Naive thymus-derived CD4-positive, alpha-beta T cell (primary cell): ENCODE results near the gene ALKBH3. TPM values are rescaled to one million over a fixed set of nuclear protein-coding genes. Genes with fewer than 3 reads are reported as not detected.

ENCODE experiments used
- ATAC-seq: fragments of 150-1000 bp; cut with Tn5 transposase; 2 replicates; pipeline ENCODE4 v1.10.0; 2021; ENCODE audit warnings: mild to moderate bottlenecking, moderate library complexity
- CTCF ChIA-PET: fragments of 350-600 bp; sonication (Branson Sonifier 250); formaldehyde crosslinking; loops from one replicate; lab custom pipeline; 2021; ENCODE audit warnings: antibody characterized with exemption; lab: Charles Lee
- POLR2A ChIA-PET: fragments of 350-600 bp; sonication (Branson Sonifier 250); formaldehyde crosslinking; loops from one replicate; lab custom pipeline; 2021; ENCODE audit warnings: antibody characterized with exemption, inconsistent platforms; lab: Charles Lee
- DNase-seq, 9 donors: peaks; one replicate each; pipeline versions ENCODE4 v3.0.0 to v3.0.0-alpha.2; 2020 to 2022; ENCODE audit warnings: mixed read lengths in 1 of 9
- H3K27ac ChIP-seq: one replicate; pipeline ENCODE4 v1.7.0; 2013; ENCODE audit warnings: mild to moderate bottlenecking, low read depth, low read length, moderate library complexity
- H3K27me3 ChIP-seq, 2 donors: one replicate each; pipeline ENCODE4 v1.7.0; 2013; ENCODE audit warnings: low read length in 2 of 2, mild to moderate bottlenecking in 2 of 2, moderate library complexity in 2 of 2; ENCODE audit not compliant: control insufficient read depth in 2 of 2, insufficient read depth in 2 of 2
- H3K36me3 ChIP-seq, 3 experiments: 1 replicate in 2 of 3; 2 replicates in 1 of 3; pipeline ENCODE4 v1.7.0; 2013; ENCODE audit warnings: low read length in 3 of 3, mild to moderate bottlenecking in 3 of 3, moderate library complexity in 1 of 3; ENCODE audit not compliant: insufficient read depth in 3 of 3, control insufficient read depth in 2 of 3
- H3K4me1 ChIP-seq, 2 donors: one replicate each; pipeline ENCODE4 v1.7.0; 2013; ENCODE audit warnings: low read length in 2 of 2, mild to moderate bottlenecking in 2 of 2, moderate library complexity in 1 of 2; ENCODE audit not compliant: control insufficient read depth in 2 of 2, insufficient read depth in 2 of 2
- H3K4me3 ChIP-seq: 2 replicates; pipeline ENCODE4 v1.7.0; 2013; ENCODE audit warnings: mild to moderate bottlenecking, low read length
- H3K9me3 ChIP-seq, 3 experiments: 1 replicate in 2 of 3; 2 replicates in 1 of 3; pipeline ENCODE4 v1.7.0; 2013; ENCODE audit warnings: low read length in 3 of 3; ENCODE audit not compliant: control insufficient read depth in 2 of 3
- H3K27ac Mint-ChIP-seq, 9 donors: one replicate each; pipeline ENCODE4 v1.8.0; 2020 to 2022; ENCODE audit warnings: mixed read lengths in 9 of 9, mild to moderate bottlenecking in 8 of 9, moderate library complexity in 5 of 9, inconsistent platforms in 2 of 9
- H3K27me3 Mint-ChIP-seq, 5 donors: one replicate each; pipeline ENCODE4 v1.8.0; 2021 to 2022; ENCODE audit warnings: mixed read lengths in 5 of 5, mild to moderate bottlenecking in 1 of 5
- H3K36me3 Mint-ChIP-seq, 5 donors: one replicate each; pipeline ENCODE4 v1.8.0; 2020 to 2022; ENCODE audit warnings: mixed read lengths in 5 of 5, mild to moderate bottlenecking in 3 of 5, inconsistent platforms in 1 of 5
- H3K4me1 Mint-ChIP-seq, 7 donors: one replicate each; pipeline ENCODE4 v1.8.0; 2020 to 2022; ENCODE audit warnings: mixed read lengths in 7 of 7, mild to moderate bottlenecking in 3 of 7, inconsistent platforms in 1 of 7
- H3K4me3 Mint-ChIP-seq, 10 donors: one replicate each; pipeline ENCODE4 v1.8.0; 2020 to 2022; ENCODE audit warnings: mild to moderate bottlenecking in 10 of 10, mixed read lengths in 10 of 10, moderate library complexity in 6 of 10, inconsistent platforms in 2 of 10
- H3K9me3 Mint-ChIP-seq, 11 donors: one replicate each; pipeline ENCODE4 v1.8.0; 2020 to 2022; ENCODE audit warnings: mixed read lengths in 11 of 11, mild to moderate bottlenecking in 4 of 11, inconsistent platforms in 1 of 11, moderate library complexity in 1 of 11
- intact Hi-C, 2 donors: fragments of 100-400 bp; cut with micrococcal nuclease; formaldehyde crosslinking; loops; one replicate each; pipeline ENCODE4 v1.15.1; 2023
- polyA plus RNA-seq, 2 donors: library from polyadenylated mRNA; unstranded; fragments of 300-500 nt; fragmentation: Illumina TruSeq; gene quantifications; one replicate each; pipeline ENCODE4 v1.2.3, GENCODE V29; 2021
- total RNA-seq, 6 experiments: library from RNA in 5 of 6; stranded (reverse) in 5 of 6; gene quantifications; 1 replicate in 5 of 6; 2 replicates in 1 of 6; pipeline ENCODE4 v1.2.3 and lab custom pipeline; 2021 to 2026

The ALKBH3 gene
- total and polyA plus RNA-seq, 7 experiments from 2014 or later = 28.9 to 43.2 (median 30.4) TPM

DNA sequence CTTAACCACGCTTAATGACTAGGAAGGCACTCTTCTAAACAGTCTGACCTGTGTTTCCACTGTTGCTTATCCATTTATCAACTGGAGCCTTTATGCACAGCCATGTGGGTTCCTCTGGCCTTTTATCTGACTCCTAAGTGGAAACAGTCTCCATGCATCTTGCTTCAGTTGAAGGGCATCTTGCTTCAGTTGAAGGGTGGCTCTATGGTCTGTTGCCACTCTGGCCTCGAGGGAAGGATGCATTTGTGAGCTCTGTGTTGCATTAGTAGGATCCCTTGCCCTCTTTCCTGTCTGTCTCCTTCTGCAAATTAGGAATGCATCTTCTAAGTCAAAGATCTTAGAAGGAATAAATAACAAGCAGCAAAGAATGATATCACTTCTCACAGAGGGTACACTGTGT is 36.0 kb downstream of the ALKBH3 start:
- ATAC-seq (no peak), DNase-seq (no peak)
- Mint-ChIP-seq H3K4me3 (no peak overlapping the region), H3K27ac (peak overlapping the region in 1 of 9 donors; percentile 32), H3K9me3 (no peaks in the 10 kb centered on the region), H3K36me3 (peaks cover 13 to 56% (median 17%) of the 10 kb centered on the region in 5 donors), H3K4me1 (peaks cover 0 to 11% (median 0%) of the 10 kb centered on the region in 7 donors), H3K27me3 (no peaks in the 10 kb centered on the region)
- Histone ChIP-seq H3K36me3 (peaks cover 5 to 61% (median 12%) of the 10 kb centered on the region in 3 experiments), H3K4me3 (no peak overlapping the region), H3K9me3 (no peaks in the 10 kb centered on the region), H3K27me3 (no peaks in the 10 kb centered on the region), H3K27ac (no peak overlapping the region), H3K4me1 (no peaks in the 10 kb centered on the region)
- CTCF ChIA-PET = no interaction called here
- intact Hi-C loops = no loop called here
- POLR2A ChIA-PET = no interaction called here

DNA sequence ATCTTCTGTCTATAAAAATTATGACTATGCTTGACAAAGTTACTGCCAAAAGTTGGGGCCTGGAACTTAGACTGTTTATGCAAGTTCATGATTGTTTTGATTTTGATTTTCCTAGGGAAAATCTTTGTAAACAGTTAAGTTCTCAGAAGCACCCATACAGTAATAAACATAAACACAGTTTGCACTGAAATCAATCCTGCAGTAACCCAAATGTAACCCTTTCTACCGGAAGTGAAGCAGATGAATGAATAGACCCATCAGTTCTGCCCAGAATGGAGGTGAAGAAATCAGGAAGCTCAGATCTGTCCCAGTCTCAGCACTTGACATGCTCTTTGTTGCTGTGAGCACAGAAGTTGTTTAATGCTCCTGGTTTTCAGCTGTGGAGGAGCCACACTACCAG is 37.2 kb downstream of the ALKBH3 start:
- Histone ChIP-seq H3K9me3 (no peaks in the 10 kb centered on the region), H3K36me3 (peaks cover 5 to 69% (median 12%) of the 10 kb centered on the region in 3 experiments), H3K4me1 (no peaks in the 10 kb centered on the region), H3K27me3 (no peaks in the 10 kb centered on the region), H3K27ac (no peak overlapping the region), H3K4me3 (no peak overlapping the region)
- intact Hi-C loops = no loop called here
- ChIA-PET CTCF (no interaction called here), POLR2A (no interaction called here)
- no peak overlapping the region for H3K4me3 Mint-ChIP-seq
- H3K27ac Mint-ChIP-seq = peak overlapping the region in 1 of 9 donors; percentile 31
- DNase-seq (no peak), ATAC-seq (no peak)
- H3K27me3 Mint-ChIP-seq = no peaks in the 10 kb centered on the region
- H3K4me1 Mint-ChIP-seq = peaks cover 0 to 13% (median 0%) of the 10 kb centered on the region in 7 donors
- H3K36me3 Mint-ChIP-seq = peaks cover 11 to 51% (median 17%) of the 10 kb centered on the region in 5 donors
- H3K9me3 Mint-ChIP-seq = no peaks in the 10 kb centered on the region

DNA sequence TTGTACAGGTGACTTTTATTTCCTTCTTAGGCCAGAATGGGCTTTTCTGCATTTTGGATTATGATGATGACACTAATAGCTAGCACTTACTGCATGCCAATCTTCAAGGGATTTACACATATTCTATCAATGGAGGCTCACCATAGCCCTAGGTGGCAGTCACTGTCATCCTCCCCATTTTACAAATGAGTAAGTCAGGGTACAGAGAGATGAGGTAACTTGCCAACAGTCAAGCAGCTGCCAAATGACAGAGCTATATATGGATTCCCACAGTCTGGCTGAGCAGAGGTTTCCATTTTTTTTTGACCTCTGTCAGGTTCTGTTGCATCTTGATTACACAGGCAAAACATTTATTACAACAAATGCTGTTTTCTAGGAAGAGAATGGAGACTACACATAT is 38.0 kb downstream of the ALKBH3 start:
- H3K4me3 Mint-ChIP-seq = no peak overlapping the region
- no peaks in the 10 kb centered on the region for H3K9me3 ChIP-seq
- H3K27me3 ChIP-seq = no peaks in the 10 kb centered on the region
- ATAC-seq = no peak
- H3K27ac ChIP-seq = no peak overlapping the region
- intact Hi-C loops = no loop called here
- H3K4me3 ChIP-seq = no peak overlapping the region
- peaks cover 11 to 52% (median 16%) of the 10 kb centered on the region in 5 donors for H3K36me3 Mint-ChIP-seq
- H3K27ac Mint-ChIP-seq = no peak overlapping the region
- no peaks in the 10 kb centered on the region for H3K27me3 Mint-ChIP-seq
- H3K4me1 ChIP-seq = no peaks in the 10 kb centered on the region
- no peaks in the 10 kb centered on the region for H3K9me3 Mint-ChIP-seq
- peaks cover 0 to 13% (median 0%) of the 10 kb centered on the region in 7 donors for H3K4me1 Mint-ChIP-seq
- no peak for DNase-seq
- ChIA-PET POLR2A (interaction anchor here (0.5 kb wide), 1 partner anchor 267 kb away, joined by 3 read pairs; no protein-coding TSS in a partner anchor), CTCF (no interaction called here)
- peaks cover 3 to 67% (median 12%) of the 10 kb centered on the region in 3 experiments for H3K36me3 ChIP-seq

DNA sequence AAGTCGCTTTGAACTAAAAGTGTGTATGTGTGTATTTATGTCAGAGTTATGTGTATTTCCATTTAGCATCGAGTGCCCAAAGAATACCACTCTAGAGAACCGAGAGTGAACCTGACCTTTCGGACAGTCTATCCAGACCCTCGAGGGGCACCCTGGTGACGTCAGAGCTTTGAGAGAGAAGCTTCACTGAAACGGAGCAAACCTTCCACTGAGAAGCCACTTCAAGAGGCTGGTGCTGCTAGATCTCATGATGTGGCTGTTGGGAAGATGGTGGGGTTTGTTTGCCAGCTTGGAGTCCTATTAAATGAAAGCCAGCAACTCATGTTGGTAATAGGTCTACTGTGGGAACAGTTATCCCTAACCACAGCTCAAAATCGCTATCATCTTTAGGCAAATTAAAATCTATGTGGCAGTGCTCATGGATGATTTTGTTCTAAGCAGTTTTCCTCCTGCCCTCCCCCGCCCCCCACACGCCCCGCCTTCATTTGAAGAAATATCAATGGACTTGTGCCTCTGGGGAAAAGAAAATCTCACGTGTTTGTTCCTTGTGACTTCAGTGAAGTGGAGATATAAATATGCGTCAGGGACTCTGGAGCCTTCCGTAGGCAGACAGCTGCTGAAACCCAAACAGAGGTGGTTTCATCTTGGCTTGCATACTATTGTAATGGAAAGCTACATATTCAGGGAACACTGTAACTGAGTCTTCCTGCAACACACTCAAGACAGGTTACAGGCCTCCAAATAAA is 39.4 kb downstream of the ALKBH3 start:
- Histone ChIP-seq H3K4me3 (no peak overlapping the region), H3K9me3 (no peaks in the 10 kb centered on the region), H3K4me1 (no peaks in the 10 kb centered on the region), H3K27me3 (no peaks in the 10 kb centered on the region), H3K27ac (no peak overlapping the region), H3K36me3 (peaks cover 0 to 60% (median 12%) of the 10 kb centered on the region in 3 experiments)
- ChIA-PET CTCF (no interaction called here), POLR2A (no interaction called here)
- Mint-ChIP-seq H3K27ac (no peak overlapping the region), H3K36me3 (peaks cover 11 to 43% (median 13%) of the 10 kb centered on the region in 5 donors), H3K27me3 (no peaks in the 10 kb centered on the region), H3K4me1 (peaks cover 0 to 13% (median 0%) of the 10 kb centered on the region in 7 donors), H3K4me3 (no peak overlapping the region), H3K9me3 (no peaks in the 10 kb centered on the region)
- DNase-seq (no peak), ATAC-seq (no peak)
- intact Hi-C loops = no loop called here

DNA sequence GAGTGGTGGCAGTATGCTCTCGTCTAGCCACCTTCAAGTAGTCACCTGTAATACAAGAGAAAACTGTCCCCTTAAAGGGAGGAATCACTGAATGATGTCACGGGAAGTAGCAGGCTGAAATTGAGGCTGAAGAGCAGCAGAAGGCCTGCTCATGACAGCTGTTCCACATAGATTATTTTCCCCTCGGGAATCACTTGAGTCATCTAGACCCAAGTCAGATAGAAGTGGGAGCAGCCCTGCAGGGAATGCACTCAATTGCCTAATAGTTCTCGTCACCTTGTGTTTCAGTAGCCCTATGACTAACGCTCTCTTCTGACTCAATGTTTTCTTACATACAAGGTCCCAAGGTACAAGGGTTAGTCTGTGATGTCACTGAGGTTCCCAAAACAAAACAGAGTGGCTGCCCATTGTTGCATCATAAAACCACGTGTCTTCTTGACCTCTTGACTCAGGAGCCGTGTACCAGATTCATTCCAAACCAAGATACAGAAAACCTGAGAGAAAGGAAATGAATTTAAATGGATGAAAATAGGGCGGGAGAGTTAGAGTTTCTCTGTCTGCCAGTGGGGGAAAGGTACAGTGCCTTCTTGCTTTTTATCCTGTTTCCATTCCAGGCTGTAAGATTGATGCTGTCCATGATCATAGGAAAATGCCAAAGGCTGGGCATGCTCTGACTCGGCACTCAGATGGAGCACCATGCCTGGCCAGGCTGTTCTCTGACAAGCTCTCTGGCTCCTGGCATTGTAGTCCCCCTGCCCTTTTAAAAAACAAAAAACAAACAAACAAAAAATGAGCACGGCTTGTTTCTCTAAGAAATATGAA is 40.2 kb downstream of the ALKBH3 start:
- Histone ChIP-seq H3K27me3 (no peaks in the 10 kb centered on the region), H3K9me3 (no peaks in the 10 kb centered on the region), H3K4me3 (no peak overlapping the region), H3K4me1 (no peaks in the 10 kb centered on the region), H3K27ac (no peak overlapping the region), H3K36me3 (peaks cover 0 to 60% (median 12%) of the 10 kb centered on the region in 3 experiments)
- ATAC-seq = peak; percentile 41
- intact Hi-C loops = no loop called here
- CTCF ChIA-PET = no interaction called here
- Mint-ChIP-seq H3K27ac (no peak overlapping the region), H3K9me3 (no peaks in the 10 kb centered on the region), H3K4me1 (peaks cover 0 to 13% (median 0%) of the 10 kb centered on the region in 7 donors), H3K36me3 (peaks cover 11 to 43% (median 13%) of the 10 kb centered on the region in 5 donors), H3K27me3 (no peaks in the 10 kb centered on the region), H3K4me3 (no peak overlapping the region)
- POLR2A ChIA-PET = no interaction called here
- DNase-seq = no peak

DNA sequence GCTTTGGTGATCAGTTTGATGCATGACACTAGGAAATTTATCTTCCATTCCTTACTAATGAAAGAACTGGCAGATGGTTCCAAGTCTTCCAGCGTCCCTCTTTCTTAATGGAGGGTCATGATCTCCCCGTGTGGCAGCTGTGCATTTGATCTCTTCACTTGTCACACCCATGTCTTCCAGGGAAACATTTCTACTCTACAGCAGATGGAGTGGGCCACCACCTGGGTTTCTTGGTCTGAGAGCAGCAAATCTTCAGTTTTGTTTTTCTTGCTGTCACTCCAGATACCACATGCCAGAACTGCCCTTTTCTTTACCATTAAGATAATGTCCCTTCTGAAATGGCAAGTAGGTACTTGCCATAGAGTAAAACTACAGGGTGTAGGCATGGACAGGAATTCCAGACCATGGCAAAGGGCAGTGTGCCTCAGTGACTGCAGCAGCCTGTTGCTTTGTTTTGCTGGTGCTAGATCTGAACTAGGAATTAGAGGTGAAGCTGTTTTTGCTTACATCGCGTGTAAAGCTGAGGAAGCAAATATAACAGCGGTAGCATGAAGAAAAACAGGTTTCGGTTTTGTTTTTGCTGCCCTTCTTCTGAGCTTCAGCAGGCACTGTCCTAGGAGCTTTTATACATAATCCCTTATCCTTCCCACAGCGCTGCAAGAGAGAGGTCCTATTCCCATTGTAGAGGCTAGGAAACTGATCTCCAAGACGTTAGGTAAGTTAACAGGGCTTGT is 41.1 kb downstream of the ALKBH3 start:
- DNase-seq (no peak), ATAC-seq (no peak)
- Histone ChIP-seq H3K27ac (no peak overlapping the region), H3K36me3 (peaks cover 0 to 55% (median 12%) of the 10 kb centered on the region in 3 experiments), H3K4me1 (no peaks in the 10 kb centered on the region), H3K9me3 (no peaks in the 10 kb centered on the region), H3K4me3 (no peak overlapping the region), H3K27me3 (no peaks in the 10 kb centered on the region)
- no peaks in the 10 kb centered on the region for H3K9me3 Mint-ChIP-seq
- H3K27me3 Mint-ChIP-seq = no peaks in the 10 kb centered on the region
- no peak overlapping the region for H3K4me3 Mint-ChIP-seq
- ChIA-PET CTCF (no interaction called here), POLR2A (no interaction called here)
- peak overlapping the region in 1 of 9 donors; percentile 55 for H3K27ac Mint-ChIP-seq
- H3K36me3 Mint-ChIP-seq = peaks cover 11 to 43% (median 13%) of the 10 kb centered on the region in 5 donors
- intact Hi-C loops = no loop called here
- peaks cover 0 to 13% (median 0%) of the 10 kb centered on the region in 7 donors for H3K4me1 Mint-ChIP-seq
